Tibial nerve (tissue), 3 donors: ENCODE measurements around the gene TJP3.

ENCODE experiments used
- POLR2A ChIP-seq, 2 donors: fragments of 450-650 bp; IDR thresholded peaks; one replicate each; pipeline ENCODE4 v1.6.1; 2017; ENCODE audit warnings: antibody characterized with exemption in 2 of 2, mild to moderate bottlenecking in 2 of 2, moderate library complexity in 2 of 2
- TF ChIP-seq, protein P1 (sequence below), 5 experiments: fragments of 200-600 bp in 3 of 5; fragments of 450-650 bp in 2 of 5; sonication (generic) in 3 of 5; IDR thresholded peaks; one replicate each; pipeline ENCODE4 v1.5.1; 2016 to 2019; ENCODE audit warnings: antibody characterized with exemption in 5 of 5, mild to moderate bottlenecking in 3 of 5, moderate library complexity in 2 of 5

DNA sequence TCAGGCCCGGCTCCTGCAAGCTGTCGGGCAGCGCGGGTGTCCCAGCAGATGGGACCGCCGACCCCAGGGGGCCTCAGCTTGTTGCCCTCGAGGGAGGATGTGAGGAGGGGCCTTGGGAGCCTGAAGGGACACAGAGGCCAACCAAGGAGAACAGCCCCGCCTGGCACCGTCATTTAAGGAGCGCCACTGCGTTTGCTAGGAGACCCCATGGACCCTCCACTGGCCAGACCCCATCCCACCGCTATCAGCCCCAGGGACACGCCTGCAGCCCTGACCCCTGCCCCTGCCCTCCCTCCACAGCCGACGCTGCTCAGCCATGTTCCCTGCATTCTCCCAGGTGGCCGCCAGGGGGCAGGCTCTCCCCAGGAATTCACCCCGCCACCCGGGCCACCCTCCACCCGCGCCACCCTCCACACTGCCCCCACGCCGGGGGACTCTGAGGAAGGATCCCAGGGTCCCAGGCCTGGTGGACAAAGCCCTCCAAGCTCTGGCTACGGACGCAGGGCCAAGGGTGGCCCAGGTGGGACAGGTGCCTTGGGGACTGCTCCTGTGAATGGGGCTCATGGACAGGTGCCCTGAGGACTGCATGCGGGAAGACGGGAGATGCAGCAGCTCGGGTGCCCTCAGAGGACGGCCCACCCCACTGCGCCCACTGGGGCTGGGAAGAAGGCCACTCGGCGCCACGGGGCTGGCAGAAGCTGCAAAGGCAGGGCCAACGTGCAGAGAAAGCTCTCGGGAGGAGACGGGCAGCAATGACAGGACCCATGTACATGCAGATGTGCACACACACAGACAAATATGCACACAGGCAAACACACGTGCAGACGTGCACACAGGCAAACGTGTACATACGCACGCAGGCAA lies 42.3 kb upstream of the TJP3 start:
- TF ChIP-seq POLR2A (IDR thresholded peaks at IDR 0.05): no peak
- TF ChIP-seq, protein P1, sequence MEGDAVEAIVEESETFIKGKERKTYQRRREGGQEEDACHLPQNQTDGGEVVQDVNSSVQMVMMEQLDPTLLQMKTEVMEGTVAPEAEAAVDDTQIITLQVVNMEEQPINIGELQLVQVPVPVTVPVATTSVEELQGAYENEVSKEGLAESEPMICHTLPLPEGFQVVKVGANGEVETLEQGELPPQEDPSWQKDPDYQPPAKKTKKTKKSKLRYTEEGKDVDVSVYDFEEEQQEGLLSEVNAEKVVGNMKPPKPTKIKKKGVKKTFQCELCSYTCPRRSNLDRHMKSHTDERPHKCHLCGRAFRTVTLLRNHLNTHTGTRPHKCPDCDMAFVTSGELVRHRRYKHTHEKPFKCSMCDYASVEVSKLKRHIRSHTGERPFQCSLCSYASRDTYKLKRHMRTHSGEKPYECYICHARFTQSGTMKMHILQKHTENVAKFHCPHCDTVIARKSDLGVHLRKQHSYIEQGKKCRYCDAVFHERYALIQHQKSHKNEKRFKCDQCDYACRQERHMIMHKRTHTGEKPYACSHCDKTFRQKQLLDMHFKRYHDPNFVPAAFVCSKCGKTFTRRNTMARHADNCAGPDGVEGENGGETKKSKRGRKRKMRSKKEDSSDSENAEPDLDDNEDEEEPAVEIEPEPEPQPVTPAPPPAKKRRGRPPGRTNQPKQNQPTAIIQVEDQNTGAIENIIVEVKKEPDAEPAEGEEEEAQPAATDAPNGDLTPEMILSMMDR (IDR thresholded peaks at IDR 0.05): peak; percentile 91 to 99 (median 95)
